BLaER1 treated with 17β-estradiol and CSF1 and Interleukin-3, amounts not matched to agents 10 nM and 100 nM (cell line): ENCODE results near the gene EIF4B.

Experiments
- H3K27ac ChIP-seq, 11 experiments: shearing (Covaris generic); formaldehyde crosslinking; 2 replicates each; pipeline ENCODE4 v1.8.1; 2022
- H3K27me3 ChIP-seq, 11 experiments: shearing (Covaris generic); formaldehyde crosslinking; 2 replicates each; pipeline ENCODE4 v1.8.1; 2022
- H3K36me3 ChIP-seq, 11 experiments: shearing (Covaris generic); formaldehyde crosslinking; 2 replicates each; pipeline ENCODE4 v1.8.1; 2022
- H3K4me1 ChIP-seq, 10 experiments: shearing (Covaris generic); formaldehyde crosslinking; 2 replicates each; pipeline ENCODE4 v1.8.1; 2022
- H3K4me2 ChIP-seq, 11 experiments: shearing (Covaris generic); formaldehyde crosslinking; 2 replicates each; pipeline ENCODE4 v1.8.1; 2022
- H3K4me3 ChIP-seq, 10 experiments: shearing (Covaris generic); formaldehyde crosslinking; 2 replicates each; pipeline ENCODE4 v1.8.1; 2022
- H3K9ac ChIP-seq, 11 experiments: shearing (Covaris generic); formaldehyde crosslinking; 2 replicates each; pipeline ENCODE4 v1.8.1; 2022
- H3K9me3 ChIP-seq, 11 experiments: shearing (Covaris generic); formaldehyde crosslinking; replicated peaks in 1 of 11; 2 replicates each; pipeline ENCODE4 v1.8.1; 2022
- H4K20me1 ChIP-seq, 11 experiments: shearing (Covaris generic); formaldehyde crosslinking; 2 replicates each; pipeline ENCODE4 v1.8.1; 2022
- Cebpa-rat ChIP-seq, 11 experiments: shearing (Covaris generic); IDR thresholded peaks; 2 replicates each; pipeline ENCODE4 v1.8.1; 2022

The EIF4B gene

GRCh38 chr12:53005986-53006809 lies at the start of gene EIF4B:
Gene EIF4B (plus strand): TSS chr12:53006456. CDS start chr12:53006484, 28 bp downstream.
- H3K27me3 ChIP-seq: no peaks in the 10 kb centered on the region
- peak within 1 kb of the TSS; percentile 89 to 99 (median 94) for H3K9ac ChIP-seq
- H3K4me1 ChIP-seq: peaks cover 38 to 56% (median 43%) of the 10 kb centered on the region in 10 experiments
- H3K4me3 ChIP-seq: peak within 1 kb of the TSS; percentile 77 to 98 (median 90)
- peaks cover 30 to 38% (median 36%) of the 10 kb centered on the region in 11 experiments for H3K36me3 ChIP-seq
- H3K4me2 ChIP-seq: peak within 1 kb of the TSS; percentile 86 to 99 (median 93)
- peak within 1 kb of the TSS; percentile 93 to 100 (median 98) for H3K27ac ChIP-seq
- no peak for TF ChIP-seq Cebpa-rat (IDR thresholded peaks at IDR 0.05)
- H4K20me1 ChIP-seq: peaks cover 33 to 44% (median 40%) of the 10 kb centered on the region in 11 experiments
- no peaks in the 10 kb centered on the region for H3K9me3 ChIP-seq

GRCh38 chr12:52956987-52957386 lies 49.3 kb upstream of the EIF4B start:
- H3K27me3 ChIP-seq: no peaks in the 10 kb centered on the region
- peaks cover 0 to 5% (median 0%) of the 10 kb centered on the region in 10 experiments; a peak in 1 of 20 replicates for H3K4me1 ChIP-seq
- TF ChIP-seq Cebpa-rat (IDR thresholded peaks at IDR 0.05): no peak
- no peaks in the 10 kb centered on the region for H3K36me3 ChIP-seq
- no peak overlapping the region for H3K27ac ChIP-seq
- no peaks in the 10 kb centered on the region for H3K9me3 ChIP-seq
- no peak overlapping the region for H3K9ac ChIP-seq
- H3K4me2 ChIP-seq: no peak overlapping the region
- no peaks in the 10 kb centered on the region for H4K20me1 ChIP-seq
- H3K4me3 ChIP-seq: no peak overlapping the region

- no peak overlapping the region for H3K9ac ChIP-seq
- no peak for TF ChIP-seq Cebpa-rat (IDR thresholded peaks at IDR 0.05)
Measured at GRCh38 chr12:52964556-52965336, 41.5 kb upstream of the EIF4B start.

GRCh38 chr12:52965337-52965731 lies 40.9 kb upstream of the EIF4B start:
- H3K36me3 ChIP-seq: no peaks in the 10 kb centered on the region
- no peaks in the 10 kb centered on the region for H4K20me1 ChIP-seq
- H3K9me3 ChIP-seq: no peaks in the 10 kb centered on the region
- H3K4me1 ChIP-seq: no peaks in the 10 kb centered on the region
- H3K27ac ChIP-seq: no peak overlapping the region
- no peak overlapping the region for H3K4me2 ChIP-seq
- H3K9ac ChIP-seq: no peak overlapping the region
- TF ChIP-seq Cebpa-rat (IDR thresholded peaks at IDR 0.05): no peak
- H3K4me3 ChIP-seq: no peak overlapping the region
- H3K27me3 ChIP-seq: 0 out of 22 replicates have a peak, but pooled peaks cover 0 to 5% (median 0%) of the 10 kb centered on the region in 11 experiments

More at GRCh38 chr12:52964556-52965336, 41.5 kb upstream of the EIF4B start:
- H3K27me3 ChIP-seq: 0 out of 22 replicates have a peak, but pooled peaks cover 0 to 5% (median 0%) of the 10 kb centered on the region in 11 experiments
- no peaks in the 10 kb centered on the region for H3K9me3 ChIP-seq
- no peak overlapping the region for H3K4me2 ChIP-seq
- no peak overlapping the region for H3K27ac ChIP-seq
- H4K20me1 ChIP-seq: no peaks in the 10 kb centered on the region
- H3K4me3 ChIP-seq: no peak overlapping the region
- H3K4me1 ChIP-seq: no peaks in the 10 kb centered on the region
- H3K36me3 ChIP-seq: no peaks in the 10 kb centered on the region

- Histone ChIP-seq H3K4me2 (no peak overlapping the region), H4K20me1 (no peaks in the 10 kb centered on the region), H3K36me3 (no peaks in the 10 kb centered on the region), H3K27me3 (0 out of 22 replicates have a peak, but pooled peaks cover 0 to 5% (median 0%) of the 10 kb centered on the region in 11 experiments), H3K9me3 (no peaks in the 10 kb centered on the region), H3K4me1 (no peaks in the 10 kb centered on the region), H3K27ac (no peak overlapping the region), H3K9ac (no peak overlapping the region), H3K4me3 (no peak overlapping the region)
- no peak for TF ChIP-seq Cebpa-rat (IDR thresholded peaks at IDR 0.05)
Measured at GRCh38 chr12:52969166-52969795, 37.0 kb upstream of the EIF4B start.

- Histone ChIP-seq H3K4me1 (no peaks in the 10 kb centered on the region), H3K9ac (no peak overlapping the region), H3K36me3 (no peaks in the 10 kb centered on the region), H3K9me3 (no peaks in the 10 kb centered on the region), H4K20me1 (no peaks in the 10 kb centered on the region), H3K27ac (no peak overlapping the region), H3K27me3 (0 out of 22 replicates have a peak, but pooled peaks cover 0 to 5% (median 0%) of the 10 kb centered on the region in 11 experiments), H3K4me3 (no peak overlapping the region), H3K4me2 (no peak overlapping the region)
- no peak for TF ChIP-seq Cebpa-rat (IDR thresholded peaks at IDR 0.05)
Measured at GRCh38 chr12:52969828-52970569, 36.3 kb upstream of the EIF4B start.

- Histone ChIP-seq H3K9me3 (no peaks in the 10 kb centered on the region), H3K27me3 (no peaks in the 10 kb centered on the region), H3K27ac (no peak overlapping the region), H3K9ac (no peak overlapping the region), H3K36me3 (no peaks in the 10 kb centered on the region), H3K4me3 (no peak overlapping the region), H4K20me1 (no peaks in the 10 kb centered on the region), H3K4me2 (no peak overlapping the region), H3K4me1 (no peaks in the 10 kb centered on the region)
- TF ChIP-seq Cebpa-rat (IDR thresholded peaks at IDR 0.05): no peak
Measured at GRCh38 chr12:52971679-52972329, 34.5 kb upstream of the EIF4B start.

- no peak overlapping the region for H3K4me3 ChIP-seq
- no peaks in the 10 kb centered on the region for H3K9me3 ChIP-seq
- H3K9ac ChIP-seq: no peak overlapping the region
- H3K4me1 ChIP-seq: no peaks in the 10 kb centered on the region
- no peaks in the 10 kb centered on the region for H3K36me3 ChIP-seq
- H4K20me1 ChIP-seq: no peaks in the 10 kb centered on the region
- H3K27me3 ChIP-seq: no peaks in the 10 kb centered on the region
- H3K4me2 ChIP-seq: no peak overlapping the region
- no peak overlapping the region for H3K27ac ChIP-seq
- TF ChIP-seq Cebpa-rat (IDR thresholded peaks at IDR 0.05): no peak
Measured at GRCh38 chr12:52975204-52975603, 31.1 kb upstream of the EIF4B start.
